ENCODE measurements around the gene TPM1. TPM values are rescaled to one million over a fixed set of nuclear protein-coding genes. Genes with fewer than 3 reads are reported as not detected.

Gene TPM1
- total and polyA plus RNA-seq, 9 of the 15 experiments (the other 6 are each of a cell fraction or from before 2014, with no cell fraction given): 8.1 to 53.9 (median 43.1) TPM

DNA sequence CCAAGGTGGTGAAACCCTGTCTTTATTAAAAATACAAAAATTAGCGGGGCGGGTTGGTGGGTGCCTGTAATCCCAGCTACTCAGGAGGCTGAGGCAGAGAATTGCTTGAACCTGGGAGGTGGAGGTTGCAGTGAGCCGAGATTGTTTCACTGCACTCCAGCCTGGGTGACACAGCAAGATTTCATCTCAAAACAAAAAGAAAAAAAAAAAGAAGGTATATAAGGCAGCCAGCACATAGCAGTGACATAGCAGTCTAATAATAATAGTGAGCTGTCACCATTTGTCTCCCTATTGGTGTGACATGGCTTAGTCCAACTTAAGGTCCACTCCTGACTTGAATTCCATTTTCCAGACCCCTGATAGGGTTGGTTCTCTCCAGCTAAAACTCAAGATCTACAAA lies 70.3 kb downstream of the TPM1 start (continued):
- TF ChIP-seq ZNF518B (CRISPR knock-in tag; IDR thresholded peaks at IDR 0.05) (no peak), NR2F6 (CRISPR knock-in tag; IDR thresholded peaks at IDR 0.05) (no peak), ZNF165 (CRISPR knock-in tag; IDR thresholded peaks at IDR 0.05; ENCODE audit: borderline replicate concordance) (no peak), ETS2 (tag; IDR thresholded peaks at IDR 0.05; ENCODE audit: borderline replicate concordance, poor library complexity, severe bottlenecking) (no peak), SNRNP70 (optimal IDR thresholded peaks at IDR 0.05; ENCODE audit: low read depth, low read length) (no peak), TBL1XR1 (IDR thresholded peaks at IDR 0.05; ENCODE audit: low read length in 2 of 2) (no peak), MCM5 (IDR thresholded peaks at IDR 0.05; ENCODE audit: low read depth) (no peak), RCOR1 (IDR thresholded peaks at IDR 0.05; ENCODE audit: borderline replicate concordance in 1 of 2, low read depth in 2 of 2, low read length in 2 of 2) (peak in 1 of 2 experiments; percentile 57; a peak in 1 of 4 replicates), FOXK2 (conservative IDR thresholded peaks at IDR 0.05 in 1 of 2, IDR thresholded peaks at IDR 0.05 in 1 of 2; ENCODE audit: low read depth in 2 of 2) (peak in 1 of 2 experiments; percentile 51; a peak in 1 of 4 replicates), PTBP1 (IDR thresholded peaks at IDR 0.05; ENCODE audit: low read depth, low read length) (no peak), E2F1 (CRISPR knock-in tag; IDR thresholded peaks at IDR 0.05) (no peak), ILK (tag; IDR thresholded peaks at IDR 0.05; ENCODE audit: borderline replicate concordance, low read depth) (no peak), HDAC3 (IDR thresholded peaks at IDR 0.05; ENCODE audit: borderline replicate concordance, partially characterized antibody) (no peak), DEAF1 (CRISPR knock-in tag; IDR thresholded peaks at IDR 0.05) (no peak)
- TF ChIP-seq, protein P1, sequence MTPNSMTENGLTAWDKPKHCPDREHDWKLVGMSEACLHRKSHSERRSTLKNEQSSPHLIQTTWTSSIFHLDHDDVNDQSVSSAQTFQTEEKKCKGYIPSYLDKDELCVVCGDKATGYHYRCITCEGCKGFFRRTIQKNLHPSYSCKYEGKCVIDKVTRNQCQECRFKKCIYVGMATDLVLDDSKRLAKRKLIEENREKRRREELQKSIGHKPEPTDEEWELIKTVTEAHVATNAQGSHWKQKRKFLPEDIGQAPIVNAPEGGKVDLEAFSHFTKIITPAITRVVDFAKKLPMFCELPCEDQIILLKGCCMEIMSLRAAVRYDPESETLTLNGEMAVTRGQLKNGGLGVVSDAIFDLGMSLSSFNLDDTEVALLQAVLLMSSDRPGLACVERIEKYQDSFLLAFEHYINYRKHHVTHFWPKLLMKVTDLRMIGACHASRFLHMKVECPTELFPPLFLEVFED (CRISPR knock-in tag; conservative IDR thresholded peaks at IDR 0.05): no peak
- TF ChIP-seq, protein P2, sequence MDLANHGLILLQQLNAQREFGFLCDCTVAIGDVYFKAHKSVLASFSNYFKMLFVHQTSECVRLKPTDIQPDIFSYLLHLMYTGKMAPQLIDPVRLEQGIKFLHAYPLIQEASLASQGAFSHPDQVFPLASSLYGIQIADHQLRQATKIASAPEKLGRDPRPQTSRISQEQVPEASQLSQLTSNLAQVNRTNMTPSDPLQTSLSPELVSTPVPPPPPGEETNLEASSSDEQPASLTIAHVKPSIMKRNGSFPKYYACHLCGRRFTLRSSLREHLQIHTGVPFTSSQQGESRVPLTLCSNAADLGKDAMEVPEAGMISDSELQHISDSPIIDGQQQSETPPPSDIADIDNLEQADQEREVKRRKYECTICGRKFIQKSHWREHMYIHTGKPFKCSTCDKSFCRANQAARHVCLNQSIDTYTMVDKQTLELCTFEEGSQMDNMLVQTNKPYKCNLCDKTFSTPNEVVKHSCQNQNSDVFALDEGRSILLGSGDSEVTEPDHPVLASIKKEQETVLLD (IDR thresholded peaks at IDR 0.05): no peak
